ENCODE results near the gene CTNND2.
A peak's percentile ranks its signal among the peaks of the same experiment; 100 is the strongest.

The CTNND2 gene

DNA sequence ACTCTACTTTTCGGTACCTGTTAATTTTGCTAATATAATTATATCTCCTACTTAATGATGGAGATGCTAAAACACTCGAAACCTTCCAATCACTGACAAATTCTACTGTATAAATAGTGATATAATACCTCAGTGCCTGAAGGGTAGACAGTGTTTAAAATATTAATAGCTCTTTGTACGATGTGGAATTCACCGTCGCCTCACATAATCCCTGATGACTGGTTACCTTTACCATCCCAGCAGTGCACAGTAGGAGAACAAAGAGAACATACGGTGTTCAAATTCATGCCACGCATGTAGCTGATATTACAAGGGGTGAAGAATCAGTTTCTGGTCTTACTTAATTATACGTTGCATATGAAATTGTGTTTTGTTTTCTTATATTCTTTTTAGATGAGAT, 506.7 kb downstream of the CTNND2 start:
- DNase-seq = no peak

DNA sequence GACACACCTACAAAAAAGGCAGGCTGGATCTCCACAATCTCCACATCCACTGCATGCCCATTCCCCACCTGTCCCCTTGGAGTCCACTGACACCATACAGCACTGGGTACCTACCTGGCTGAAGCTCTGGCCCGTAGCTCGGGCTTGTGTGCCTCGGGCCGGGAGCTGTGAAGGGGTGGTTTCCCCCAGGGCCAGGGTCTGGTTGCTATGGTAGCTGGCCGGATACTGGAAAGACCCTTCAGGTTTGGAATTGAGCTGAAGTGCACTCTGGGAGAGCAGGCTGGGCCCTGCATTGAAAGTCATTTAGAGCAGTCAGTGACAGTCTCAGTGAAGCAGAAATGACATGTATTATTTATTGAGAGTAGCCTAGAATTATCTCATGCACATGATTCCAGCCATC, 507.3 kb downstream of the CTNND2 start:
- DNase-seq = no peak

DNA sequence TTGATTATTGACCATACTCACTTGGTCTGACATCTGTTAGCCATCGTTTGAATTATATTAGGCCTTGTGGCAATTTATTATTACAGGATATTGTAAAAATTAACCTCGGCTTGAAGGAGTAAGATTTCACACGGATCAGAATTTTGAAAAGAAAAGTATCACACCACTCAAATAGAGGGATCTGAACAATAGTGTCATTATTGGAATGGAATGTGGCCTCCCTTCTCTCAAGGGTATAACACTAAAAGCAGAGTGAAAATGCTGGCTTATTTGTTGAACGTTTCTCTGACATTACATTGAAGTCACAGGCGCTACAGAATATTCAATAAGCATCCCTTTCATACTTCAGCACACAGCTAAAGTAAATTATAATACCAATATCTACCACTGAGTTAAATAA, 509.3 kb downstream of the CTNND2 start:
- no peak for DNase-seq

DNA sequence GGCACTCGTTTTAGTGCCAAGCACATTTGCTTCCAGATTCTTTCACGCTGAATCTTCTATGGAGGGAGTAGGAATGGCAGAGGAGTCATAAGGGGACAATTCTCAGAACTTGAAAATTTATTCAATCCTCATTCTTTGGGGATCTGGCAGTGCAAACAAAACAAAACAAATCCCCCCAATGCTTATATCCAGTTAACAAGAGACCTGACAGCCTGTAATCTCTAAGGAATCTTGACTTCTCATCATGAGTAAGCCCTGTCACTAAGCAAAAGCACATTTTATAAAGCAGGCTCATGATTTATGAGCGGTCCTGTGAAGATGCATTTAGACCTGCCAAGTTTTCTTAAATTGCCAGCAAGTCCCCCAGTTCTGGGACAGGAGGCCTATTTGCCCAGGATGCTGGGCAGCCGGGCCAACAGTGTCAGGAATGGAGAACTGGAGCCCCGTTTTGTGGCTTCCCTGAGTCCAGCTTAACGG, 513.9 kb downstream of the CTNND2 start:
- peak in 20 of 58 donors; percentile 12 to 67 (median 36) for DNase-seq

DNA sequence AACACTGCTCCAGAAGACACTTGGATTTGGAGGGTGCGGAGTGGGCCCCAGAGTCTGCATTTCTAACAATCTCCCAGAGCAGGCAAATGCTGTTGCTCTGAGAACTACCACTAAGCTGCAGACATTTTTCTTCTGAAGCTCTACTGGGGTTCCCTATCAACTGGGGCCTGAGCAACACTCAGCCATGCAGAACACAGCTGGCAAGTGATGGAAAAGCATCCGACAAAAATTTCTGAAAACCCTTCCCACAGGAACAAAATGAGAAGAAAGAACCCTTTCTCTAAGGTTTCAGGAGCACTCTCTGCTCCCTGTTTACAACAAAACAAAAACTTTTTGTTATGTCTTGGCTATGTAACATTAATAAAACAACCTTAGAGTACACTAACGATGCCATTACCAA, 516.9 kb downstream of the CTNND2 start:
- DNase-seq = peak in 11 of 58 donors; percentile 10 to 61 (median 33)

DNA sequence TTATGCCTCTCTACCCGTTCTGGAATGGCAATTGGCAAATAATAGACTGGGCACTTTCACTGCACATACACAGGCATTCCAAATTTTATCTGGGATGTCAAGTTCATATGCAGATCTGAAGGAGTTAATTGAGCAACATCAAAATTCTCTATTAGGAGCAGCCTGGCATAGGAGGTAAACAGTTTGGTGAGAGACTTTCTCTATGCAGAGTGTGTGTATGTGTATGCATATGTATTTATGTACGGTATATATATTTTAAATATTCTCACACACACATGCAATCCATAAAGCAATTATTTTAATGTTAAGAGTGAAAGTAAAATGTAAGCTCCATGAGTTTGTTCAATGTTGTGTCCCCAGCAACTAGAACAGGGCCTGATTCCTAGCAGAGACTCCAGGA, 517.8 kb downstream of the CTNND2 start:
- DNase-seq = no peak

DNA sequence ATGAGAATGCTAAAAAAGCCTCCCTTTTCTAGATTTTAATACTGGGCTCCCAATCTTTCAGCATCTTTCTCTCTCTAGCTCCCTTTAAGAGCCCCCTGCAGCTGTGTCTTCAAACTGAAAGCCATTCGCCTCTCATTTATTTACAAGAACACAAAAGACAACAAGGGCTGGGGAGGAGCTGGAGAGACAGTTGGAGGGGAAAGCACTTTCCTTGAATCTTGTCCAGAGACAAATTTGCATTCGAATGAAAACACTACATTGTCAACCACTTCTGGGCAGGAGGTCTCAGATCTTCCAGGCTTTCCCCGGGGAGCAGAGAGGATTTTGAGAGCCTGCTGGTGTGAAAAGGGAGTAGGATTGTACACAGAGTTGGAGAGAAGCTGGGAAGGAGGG, 518.3 kb downstream of the CTNND2 start:
- DNase-seq = peak in 42 of 58 donors; percentile 3 to 93 (median 60)

DNA sequence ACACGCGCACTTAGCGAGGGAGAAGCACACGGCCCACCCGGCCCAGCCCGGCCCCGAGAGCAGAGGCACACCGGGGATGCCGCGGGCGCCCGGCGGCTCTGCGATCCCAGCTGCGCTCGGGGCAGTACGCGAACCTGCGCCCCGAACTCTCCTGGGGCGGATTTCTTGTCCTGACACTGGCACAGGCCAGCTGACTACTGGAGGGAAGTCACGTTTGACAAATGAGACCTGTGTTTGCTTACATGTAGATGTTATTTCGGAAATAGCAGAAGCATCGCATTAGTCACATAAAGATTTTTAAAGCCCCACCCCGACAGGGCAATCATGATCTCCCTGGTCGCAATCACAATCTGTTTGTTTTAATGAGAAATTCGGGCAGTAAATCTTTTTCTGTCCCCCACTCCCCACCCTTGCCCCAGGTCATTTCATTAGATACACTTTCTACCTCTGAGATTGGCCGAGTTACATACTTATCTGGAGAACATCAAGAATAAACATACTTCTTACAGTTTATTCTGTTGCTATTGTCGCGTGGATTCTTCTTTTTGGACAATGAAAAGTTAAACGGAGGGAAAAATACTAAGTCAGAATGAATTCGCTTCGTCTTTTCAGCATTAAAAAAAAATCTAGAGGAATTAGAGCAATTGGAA, 518.9 kb downstream of the CTNND2 start:
- DNase-seq = peak in 3 of 58 donors; percentile 57 to 59 (median 59)

DNA sequence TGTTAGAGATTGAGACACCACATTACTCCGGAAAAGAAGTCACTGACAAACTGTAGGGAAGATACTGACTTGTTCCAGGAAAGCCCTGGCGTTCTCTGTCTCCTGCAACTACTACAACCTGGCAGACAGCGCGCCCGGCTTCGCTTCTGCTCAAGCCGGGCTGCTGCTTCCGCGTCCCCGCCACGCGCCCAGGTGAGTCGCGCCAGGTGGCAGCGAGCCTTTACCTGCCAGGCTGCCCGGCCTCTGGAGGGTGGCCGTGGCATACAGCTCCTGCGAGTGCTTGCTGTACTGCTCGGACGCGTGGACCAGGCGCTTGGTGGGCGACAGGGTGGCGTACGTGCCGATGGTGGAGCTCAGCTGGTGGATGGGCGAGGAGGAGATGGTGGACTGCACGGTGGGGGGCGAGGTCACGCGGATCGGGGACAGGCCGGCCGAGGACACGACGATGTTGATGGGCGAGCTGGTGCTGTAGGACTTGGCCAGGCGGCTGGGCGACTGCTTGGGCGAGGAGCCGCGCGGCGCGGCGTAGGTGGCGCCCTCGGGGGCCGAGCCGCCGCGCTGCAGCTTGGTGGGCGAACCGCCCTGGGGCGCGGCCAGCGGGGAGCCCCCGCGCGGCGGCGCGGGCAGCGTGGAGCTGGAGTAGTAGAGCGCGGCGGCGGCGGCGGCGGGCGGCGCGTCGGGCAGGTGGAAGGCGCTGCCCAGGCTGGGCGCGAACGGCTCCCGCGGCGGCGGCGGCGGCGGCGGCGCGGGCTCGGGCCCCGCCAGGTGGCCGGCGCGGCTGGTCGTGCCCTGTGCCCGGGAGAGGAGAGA, 519.6 kb downstream of the CTNND2 start:
- DNase-seq = peak in 42 of 58 donors; percentile 8 to 79 (median 56)

DNA sequence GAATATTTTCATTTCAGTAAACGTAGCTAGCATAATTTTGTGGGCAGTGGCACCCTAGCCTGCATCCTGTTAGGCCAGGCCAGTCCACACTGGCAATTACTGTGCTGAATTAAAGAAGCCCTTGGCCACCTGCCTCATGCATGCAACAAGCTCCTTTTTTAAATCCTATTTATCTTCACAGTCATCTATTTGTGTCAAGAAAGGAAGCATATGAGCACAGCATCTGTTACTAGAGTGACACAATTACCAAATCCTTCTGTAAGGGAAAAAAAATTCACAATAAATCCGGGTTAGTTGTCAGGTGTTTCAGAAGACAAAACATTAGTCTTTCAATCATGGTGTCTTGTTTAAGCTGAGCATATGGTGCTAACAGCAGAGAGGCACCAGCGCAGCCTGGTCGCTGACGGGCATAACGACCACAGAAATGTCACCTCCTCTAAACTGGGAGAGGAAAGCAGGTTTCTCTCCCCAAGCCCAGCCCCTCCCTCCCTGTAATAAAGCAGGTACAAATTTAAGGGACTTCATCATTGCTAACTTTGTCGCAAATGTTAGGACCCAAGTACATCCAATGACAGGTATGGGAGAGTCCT, 520.6 kb downstream of the CTNND2 start:
- peak in 10 of 58 donors; percentile 17 to 59 (median 27) for DNase-seq

DNA sequence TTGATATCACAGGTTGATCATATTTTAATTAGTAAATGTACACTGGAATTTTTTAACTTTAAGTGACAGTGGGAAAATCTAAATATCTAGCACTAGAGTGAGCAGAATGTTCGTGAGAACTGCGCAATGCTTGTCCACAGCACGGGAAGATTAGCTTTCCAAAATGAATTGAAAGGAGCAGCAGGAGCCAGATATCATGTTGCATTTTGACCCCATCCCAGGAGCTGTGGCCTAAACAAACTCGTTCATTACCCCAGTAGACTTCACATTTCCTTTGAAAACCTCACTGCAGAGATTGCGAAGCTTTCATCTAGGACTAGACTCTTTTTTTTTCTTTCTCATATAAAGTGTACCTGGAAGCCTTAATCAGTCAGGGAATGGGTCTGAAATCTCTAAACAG, 525.8 kb downstream of the CTNND2 start:
- DNase-seq = no peak

DNA sequence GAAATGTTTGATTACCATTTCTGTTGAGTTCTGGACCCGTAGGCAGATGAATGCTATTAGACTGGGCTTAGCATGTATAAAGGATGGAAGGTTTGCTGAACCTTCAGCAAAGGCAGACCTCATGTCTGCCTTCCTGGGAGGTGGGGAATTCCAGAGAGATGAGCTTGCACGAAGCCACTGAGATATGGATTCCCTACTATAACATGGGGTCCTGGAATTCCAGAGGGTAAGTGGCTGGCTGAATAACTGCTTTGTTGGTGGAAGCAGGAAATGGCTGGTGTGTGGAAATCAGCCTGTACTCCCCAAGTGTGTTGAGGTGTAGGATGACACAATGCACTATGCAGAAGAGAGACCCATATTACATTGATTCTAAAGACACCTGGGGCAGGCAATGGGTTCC, 526.4 kb downstream of the CTNND2 start:
- no peak for DNase-seq

DNA sequence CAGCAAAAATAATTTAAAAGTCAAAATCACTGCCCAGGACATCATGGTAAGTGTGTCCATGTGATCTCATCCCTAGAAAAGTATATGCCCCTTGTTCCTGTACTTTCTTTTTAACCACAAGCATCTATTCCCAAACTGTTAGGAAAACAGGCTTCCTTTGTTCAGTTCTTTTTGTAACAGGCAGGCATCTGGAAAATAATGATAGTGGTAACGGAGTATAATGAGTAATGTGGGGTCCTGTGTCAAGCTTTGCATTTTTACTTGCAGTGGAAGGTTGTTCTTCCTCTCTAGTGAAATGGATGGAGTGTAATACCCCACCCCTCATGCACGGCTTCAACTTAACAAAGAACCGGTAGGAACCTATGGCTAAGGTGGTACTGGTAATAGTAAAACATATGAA, 532.1 kb downstream of the CTNND2 start:
- DNase-seq = no peak

DNA sequence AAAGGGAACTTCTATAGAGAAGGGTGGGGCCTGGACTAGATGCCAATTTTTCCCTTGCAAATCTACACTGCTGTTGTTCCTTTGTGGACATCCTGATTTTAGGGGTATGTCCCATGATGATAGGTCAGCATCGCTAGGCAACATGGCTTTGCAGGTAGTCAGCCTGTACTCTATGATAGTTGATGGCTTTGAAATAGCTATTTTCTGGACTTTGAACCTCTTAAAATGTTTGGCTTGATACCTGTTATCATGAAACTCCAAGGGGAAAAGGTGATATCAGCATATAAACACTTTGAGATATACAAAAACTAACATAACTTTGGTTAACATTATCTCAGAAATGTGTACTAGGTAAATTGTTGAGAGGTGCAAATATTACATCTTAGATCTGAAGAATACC, 533.2 kb downstream of the CTNND2 start:
- no peak for DNase-seq

DNA sequence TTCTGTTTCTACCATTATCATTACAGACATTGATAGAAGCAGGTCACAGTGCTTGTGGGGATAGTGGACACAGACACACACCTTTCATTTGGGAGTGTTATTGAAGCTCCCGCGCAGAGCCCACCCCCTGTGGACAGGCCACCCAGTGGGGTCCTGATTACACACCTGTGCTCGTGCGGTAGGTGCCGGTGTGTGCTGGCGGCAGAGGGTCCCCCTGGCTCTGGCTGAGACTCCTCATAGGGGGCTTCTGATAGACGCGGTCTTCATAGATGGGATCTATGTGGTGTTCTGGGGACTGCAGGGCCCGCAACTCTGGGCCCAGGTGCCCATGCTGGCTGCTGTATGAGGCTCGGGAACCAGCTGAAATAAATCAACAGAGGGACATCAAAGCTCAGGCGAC, 539.7 kb downstream of the CTNND2 start:
- no peak for DNase-seq

DNA sequence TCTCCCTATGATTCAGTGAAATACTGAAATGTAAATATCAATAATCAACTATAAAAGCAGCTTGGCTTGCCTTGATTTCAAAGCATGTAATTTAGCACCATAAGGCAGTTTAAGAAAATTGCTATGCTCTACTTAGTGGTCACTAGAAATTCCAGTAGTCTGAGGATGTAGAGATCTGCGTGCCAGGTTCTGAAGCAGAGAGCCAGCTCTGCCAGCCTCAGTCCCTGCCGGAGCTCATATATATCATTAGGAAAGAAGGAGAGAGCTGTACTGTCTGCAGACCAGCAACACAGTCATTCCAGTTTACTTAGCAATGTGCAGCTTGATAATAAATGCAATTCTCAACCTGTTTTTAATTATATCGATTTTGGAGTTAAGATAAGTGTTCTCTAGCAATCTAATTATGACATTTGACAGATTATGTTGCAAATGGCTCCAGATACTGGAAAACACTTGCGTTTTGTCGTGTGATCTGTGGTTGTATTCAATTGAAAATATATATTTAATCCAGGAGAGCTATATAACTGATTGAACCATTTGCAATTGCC, 540.5 kb downstream of the CTNND2 start:
- DNase-seq = no peak

DNA sequence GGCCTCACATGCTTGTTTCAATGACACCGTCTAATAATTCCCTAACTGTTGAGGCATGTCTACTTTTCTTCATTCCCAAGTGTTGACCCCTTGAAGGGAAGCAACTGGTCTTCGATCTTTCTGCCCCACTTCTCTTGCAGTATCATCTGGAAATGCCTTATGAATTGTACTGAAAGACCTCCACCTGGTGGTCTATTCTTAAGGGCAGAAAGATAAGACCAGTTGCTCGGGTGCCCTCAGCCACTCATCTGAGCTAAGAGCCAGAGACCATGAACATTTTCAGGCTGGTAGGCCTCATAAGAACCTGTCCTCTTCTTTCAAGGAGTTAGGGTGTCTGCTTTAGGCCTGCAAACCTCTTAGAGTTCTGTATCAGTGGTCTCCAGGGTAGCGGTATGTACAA, 542.5 kb downstream of the CTNND2 start:
- no peak for DNase-seq

DNA sequence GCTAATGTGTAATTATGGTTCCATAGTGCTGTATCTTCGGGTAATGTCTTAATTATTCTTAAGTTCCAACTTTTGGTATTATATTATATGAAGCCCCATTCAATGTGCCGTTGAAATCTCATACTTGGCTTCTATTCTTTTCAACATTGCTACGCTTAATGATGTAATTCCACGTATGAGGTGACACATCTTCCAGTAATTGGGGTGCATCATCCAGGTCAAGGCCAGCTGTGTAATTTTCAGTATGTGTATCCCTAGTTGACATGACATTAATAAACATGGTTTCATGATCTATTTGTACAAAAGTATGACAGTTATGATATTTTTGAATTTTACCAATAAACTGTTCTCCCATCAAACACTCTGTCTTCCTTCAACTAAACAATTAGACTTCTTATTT, 546.3 kb downstream of the CTNND2 start:
- no peak for DNase-seq

DNA sequence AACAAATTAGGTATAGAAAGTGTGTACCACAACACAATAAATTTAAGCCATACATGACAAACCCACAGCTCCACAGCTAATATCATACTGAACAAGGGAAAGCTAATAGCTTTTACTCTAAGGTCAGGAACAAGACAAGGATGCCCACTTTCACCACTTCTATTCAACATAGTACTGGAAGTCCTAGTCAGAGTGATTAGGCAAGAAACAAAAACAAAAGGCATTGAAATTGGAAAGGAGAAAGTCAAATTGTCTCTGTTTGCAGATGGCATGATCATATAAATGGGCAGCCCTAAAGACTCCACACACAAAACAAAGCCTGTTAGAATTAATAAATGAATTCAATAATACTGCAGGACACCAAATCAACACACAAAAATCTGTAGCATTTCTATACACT, 548.8 kb downstream of the CTNND2 start:
- DNase-seq = peak in 1 of 58 donors; percentile 61

DNA sequence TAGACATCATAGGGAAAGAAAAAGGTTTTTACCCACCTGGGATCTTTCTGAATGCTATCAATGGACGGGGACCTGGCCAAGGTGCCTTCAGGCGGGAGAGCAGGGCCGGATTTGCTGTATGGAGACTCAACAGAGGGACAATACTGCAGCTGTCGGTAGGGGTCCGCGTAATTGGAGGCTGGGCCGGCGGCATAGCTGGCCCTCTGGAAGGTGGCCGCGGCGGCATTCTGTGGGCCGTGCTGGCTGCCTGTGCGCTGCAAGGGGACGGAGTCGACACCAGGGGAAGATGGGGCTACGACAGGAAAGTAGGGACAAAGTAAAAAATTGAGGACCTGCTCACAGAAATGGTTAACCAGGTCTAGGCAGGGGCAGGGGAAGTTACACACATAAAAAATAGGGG, 557.9 kb downstream of the CTNND2 start:
- DNase-seq = no peak

DNA sequence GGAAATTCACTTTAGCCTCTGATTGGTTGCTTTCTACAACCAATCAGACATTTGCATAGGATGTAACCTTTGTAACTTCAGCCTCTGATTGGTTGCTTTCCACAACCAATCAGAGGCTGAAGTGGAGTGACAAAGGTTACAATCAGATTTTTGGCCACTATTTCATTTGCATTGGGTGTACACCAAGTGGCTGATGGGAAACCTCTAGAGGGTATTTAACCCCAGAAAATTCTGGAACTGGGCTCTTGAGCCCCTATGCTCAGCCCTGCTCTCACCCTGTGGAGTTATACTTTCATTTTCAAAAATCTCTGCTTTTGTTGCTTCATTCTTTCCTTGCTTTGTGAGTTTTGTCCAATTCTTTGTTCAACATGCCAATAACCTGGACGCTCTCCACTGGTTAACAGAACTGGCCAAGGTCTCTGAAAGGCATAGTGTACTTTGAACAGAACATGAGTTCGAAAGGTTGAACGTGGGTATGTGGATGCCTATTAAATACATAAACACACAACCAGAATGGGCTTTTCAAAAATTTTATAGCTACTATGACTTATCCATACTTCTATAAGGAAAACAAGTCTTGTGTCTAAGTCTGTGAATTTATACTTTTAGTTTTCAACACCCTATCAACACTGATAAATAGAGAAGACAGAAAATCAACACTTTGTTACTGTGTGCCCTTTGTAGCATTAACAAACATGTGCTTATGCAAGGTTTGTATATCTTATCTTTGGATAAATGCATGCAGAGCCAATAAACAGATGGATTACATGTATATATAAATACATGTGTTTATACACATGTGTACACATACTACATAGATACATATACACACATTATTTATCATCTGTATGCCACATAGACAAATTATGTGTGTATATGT, 568.1 kb downstream of the CTNND2 start:
- DNase-seq = no peak
